ENCODE data around the gene TNNI2. TPM values are rescaled to one million over a fixed set of nuclear protein-coding genes. Genes with fewer than 3 reads are reported as not detected.

The TNNI2 gene
- total RNA-seq, 1 experiment from 2014 or later: not detected

- no peak overlapping the region for H3K27ac ChIP-seq (ENCODE audit: insufficient read length, low read depth, low read length)
- TF ChIP-seq CTCF (conservative IDR thresholded peaks at IDR 0.05): no peak
- no peaks in the 10 kb centered on the region for H4K20me1 ChIP-seq (ENCODE audit: control insufficient read depth, insufficient read depth, insufficient read length)
- H3K27ac Mint-ChIP-seq: peak overlapping the region in 1 of 3 experiments; percentile 39; a peak in 1 of 7 replicates
- no peaks in the 10 kb centered on the region for H3K79me2 ChIP-seq (ENCODE audit: insufficient read depth, low read length)
- no peak overlapping the region for H3K4me2 ChIP-seq (ENCODE audit: insufficient read depth, insufficient read length, low read length)
- no peaks in the 10 kb centered on the region for H3K4me1 ChIP-seq (ENCODE audit: insufficient read depth, low read length)
- H2BK15ac ChIP-seq (ENCODE audit: low read depth, low read length): no peak overlapping the region
- H2BK12ac ChIP-seq (ENCODE audit: insufficient read length, low read depth, low read length): no peak overlapping the region
- no peaks in the 10 kb centered on the region for H3K27me3 ChIP-seq (ENCODE audit: insufficient read depth, low read length)
- H2AFZ ChIP-seq (ENCODE audit: low read length): no peak overlapping the region
- DNase-seq: no peak
- no peak overlapping the region for H3K18ac ChIP-seq (ENCODE audit: insufficient read length, low read depth, low read length)
- H3K9ac ChIP-seq (ENCODE audit: extremely low read depth, insufficient read length, low read length): no peak overlapping the region
- peaks cover 2 to 7% of the 10 kb centered on the region in 2 experiments; a peak in 3 of 4 replicates for H3K4me1 Mint-ChIP-seq
- H2BK120ac ChIP-seq (ENCODE audit: low read depth, low read length, poor library complexity, severe bottlenecking): no peak overlapping the region
- no peaks in the 10 kb centered on the region for H3K79me1 ChIP-seq (ENCODE audit: insufficient read depth, low read depth, low read length, poor library complexity, severe bottlenecking)
- no peak overlapping the region for H4K5ac ChIP-seq (ENCODE audit: insufficient read length, low read depth, low read length)
- no peak overlapping the region for H3K23ac ChIP-seq (ENCODE audit: insufficient read length, low read depth, low read length)
- H4K8ac ChIP-seq (replicated peaks; ENCODE audit: insufficient read length, low read depth, low read length): no peak overlapping the region
- H3K27me3 Mint-ChIP-seq (ENCODE audit: low read depth): peaks cover 29% of the 10 kb centered on the region
- H3K56ac ChIP-seq (ENCODE audit: insufficient read length, low read depth, low read length): no peak overlapping the region
- no peak overlapping the region for H2AK5ac ChIP-seq (ENCODE audit: insufficient read length, low read length)
- H3K9me3 Mint-ChIP-seq: no peaks in the 10 kb centered on the region
- no peaks in the 10 kb centered on the region for H3K23me2 ChIP-seq (ENCODE audit: insufficient read length, low read depth, low read length, poor library complexity, severe bottlenecking)
- no peak overlapping the region for H3K14ac ChIP-seq (ENCODE audit: insufficient read depth, low read length)
- H2BK20ac ChIP-seq (ENCODE audit: low read depth, low read length, poor library complexity, severe bottlenecking): no peak overlapping the region
- H3K36me3 Mint-ChIP-seq (ENCODE audit: insufficient read depth in 1 of 3, low read depth in 3 of 3): no peaks in the 10 kb centered on the region
- no peak overlapping the region for H2BK5ac ChIP-seq (ENCODE audit: insufficient read length, low read length)
- no peak overlapping the region for H3K4me3 Mint-ChIP-seq
- H3T11ph ChIP-seq (ENCODE audit: low read length): no peak overlapping the region
- no peaks in the 10 kb centered on the region for H3K9me3 ChIP-seq (ENCODE audit: control insufficient read depth, low read depth, low read length)
- H4K91ac ChIP-seq (ENCODE audit: insufficient read length, low read depth, low read length): no peak overlapping the region
- WGBS (ENCODE audit: extremely low coverage, insufficient read length, low lambda C conversion rate): no CpG with 5 or more reads among the region's 18 CpGs
- H3K4ac ChIP-seq (ENCODE audit: low read depth, low read length): no peak overlapping the region
Observed at GRCh38 chr11:1847926-1848639, 9.3 kb downstream of the TNNI2 start.

All from H9 (cell line).